ENCODE results near the gene TXN2. TPM values are rescaled to one million over a fixed set of nuclear protein-coding genes. Genes with fewer than 3 reads are reported as not detected.

TXN2 gene
- total RNA-seq, 1 experiment from 2014 or later: 87.0 TPM

DNA sequence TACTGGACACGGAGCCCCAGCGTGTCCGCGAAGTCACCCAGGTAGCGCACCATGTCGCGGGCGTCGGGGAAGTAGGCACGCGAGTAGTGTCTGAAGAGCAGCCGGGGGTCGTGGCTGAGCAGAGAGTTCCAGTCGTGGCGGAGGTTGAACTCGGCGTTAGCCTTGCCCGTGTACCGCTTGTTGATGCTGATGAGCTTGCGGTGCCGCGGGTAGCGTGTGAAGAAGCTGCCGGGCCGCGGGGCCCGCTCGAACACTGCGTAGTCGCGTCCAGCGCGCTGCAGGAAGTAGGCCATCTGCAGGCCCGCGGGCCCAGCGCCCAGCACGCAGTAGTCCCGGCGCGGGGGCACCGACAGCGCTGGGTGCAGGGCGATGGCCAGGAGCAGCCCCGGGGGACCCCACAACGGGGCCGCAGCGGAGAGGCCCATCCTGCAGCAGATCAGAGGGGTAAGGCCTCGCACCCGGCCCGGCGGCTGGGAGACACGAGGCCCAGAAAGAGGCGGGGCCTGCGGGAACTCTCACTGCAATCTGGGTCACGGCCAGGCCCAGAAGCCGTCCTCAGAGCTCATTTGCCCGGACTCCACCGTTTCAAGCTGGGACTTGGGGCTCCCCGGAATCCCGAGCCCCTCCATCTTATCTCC lies 24.7 kb upstream of the TXN2 start:
- H3K27ac ChIP-seq (ENCODE audit: low read depth, low read length): peak overlapping the region; percentile 67; the same call in 1 of the 2 replicates
- peak overlapping the region; percentile 35 for H2AFZ ChIP-seq (ENCODE audit: low read depth, low read length, poor library complexity, severe bottlenecking)
- intact Hi-C loops (cut with micrococcal nuclease): no loop called here

DNA sequence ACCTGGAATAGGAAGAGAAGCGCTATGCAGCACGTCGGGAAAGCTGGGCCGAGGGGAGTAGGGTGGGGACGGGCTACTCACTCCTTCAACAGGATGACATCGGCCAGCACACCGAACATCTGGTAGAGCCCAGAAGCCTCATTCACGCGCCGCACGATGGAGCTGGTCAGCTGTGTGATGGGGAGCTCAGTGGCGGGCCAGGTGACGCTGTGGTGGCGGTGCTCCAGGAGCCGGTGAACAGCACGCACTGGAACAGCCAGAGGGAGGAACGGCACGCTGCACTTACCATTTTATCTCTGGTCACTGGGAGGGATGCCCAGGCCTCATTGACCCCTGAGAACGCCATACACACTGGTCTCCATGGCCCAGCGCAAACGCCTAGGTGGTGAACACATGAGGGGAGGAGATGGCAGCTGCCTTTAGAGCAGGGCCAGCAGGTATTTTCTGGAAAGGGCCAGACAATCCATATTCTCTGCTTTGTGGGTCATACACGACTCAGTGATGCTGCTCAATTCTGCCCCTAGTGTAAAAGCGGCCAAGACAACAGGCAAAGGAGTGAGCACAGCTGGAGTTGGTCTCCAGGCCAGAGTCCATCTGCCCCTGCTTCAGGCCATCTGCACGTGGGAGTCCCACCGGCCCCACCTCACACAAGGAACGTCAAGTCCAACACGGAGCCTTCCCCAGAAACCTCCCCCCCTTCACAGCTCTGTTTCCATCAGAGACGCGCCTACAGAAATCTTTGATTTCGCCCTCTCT lies 16.6 kb upstream of the TXN2 start:
- CTCF ChIA-PET: no interaction called here

More for the DNA sequence above, 24.7 kb upstream of the TXN2 start:
- ChIA-PET CTCF (no interaction called here), POLR2A (no interaction called here), RAD21 (ENCODE audit: low non-redundant PET in 1 of 2, low total read pairs in 2 of 2, uncharacterized antibody in 2 of 2, unreplicated experiment in 2 of 2) (no interaction called here)
- Histone ChIP-seq H4K20me1 (ENCODE audit: insufficient read depth) (no peaks in the 10 kb centered on the region), H3K9me3 (ENCODE audit: control insufficient read depth in 1 of 2, insufficient read depth in 1 of 2, low read depth in 1 of 2, low read length in 2 of 2) (no peaks in the 10 kb centered on the region), H3K9ac (ENCODE audit: low read length) (peak overlapping the region; percentile 51), H3K9me2 (ENCODE audit: insufficient read depth) (no peaks in the 10 kb centered on the region), H3K4me1 (ENCODE audit: control insufficient read depth in 1 of 2, insufficient read depth in 2 of 2, low read length in 2 of 2) (peaks cover 6 to 21% of the 10 kb centered on the region in 2 experiments; a peak in 3 of 4 replicates), H3K79me2 (ENCODE audit: insufficient read depth, low read length) (no peaks in the 10 kb centered on the region; the same call in 1 of the 2 replicates), H3K36me3 (ENCODE audit: control insufficient read depth in 1 of 2, insufficient read depth in 2 of 2, low read length in 2 of 2) (peaks cover 8 to 11% of the 10 kb centered on the region in 2 experiments; a peak in 2 of 4 replicates), H3K27me3 (ENCODE audit: insufficient read depth, low read length) (no peaks in the 10 kb centered on the region), H3K4me2 (ENCODE audit: low read length) (peak overlapping the region; percentile 79), H3K4me3 (replicated peaks in 1 of 2; ENCODE audit: low read depth in 1 of 2, low read length in 2 of 2) (peak overlapping the region; percentile 36 to 55)
- TF ChIP-seq CBX3 (IDR thresholded peaks at IDR 0.05; ENCODE audit: low read depth) (no peak), ELF1 (IDR thresholded peaks at IDR 0.05; ENCODE audit: borderline replicate concordance, low read depth) (no peak), CEBPB (IDR thresholded peaks at IDR 0.05; ENCODE audit: low read depth) (no peak), EZH2 (IDR thresholded peaks at IDR 0.05) (no peak), SP1 (IDR thresholded peaks at IDR 0.05; ENCODE audit: low read depth) (no peak)
- DNase-seq (ENCODE audit: low read depth, low spot score) (no peak), ATAC-seq (no peak)
- BruUV-seq (replicated peaks): TSS peak; percentile 13

More for the DNA sequence above, 16.6 kb upstream of the TXN2 start:
- H3K4me3 ChIP-seq (replicated peaks in 1 of 2; ENCODE audit: low read depth in 1 of 2, low read length in 2 of 2): no peak overlapping the region
- POLR2A ChIA-PET: no interaction called here
- BruUV-seq (replicated peaks): no TSS peak
- no peak overlapping the region for H3K9ac ChIP-seq (ENCODE audit: low read length)
- H3K4me2 ChIP-seq (ENCODE audit: low read length): no peak overlapping the region
- no peaks in the 10 kb centered on the region for H3K9me2 ChIP-seq (ENCODE audit: insufficient read depth)
- H3K36me3 ChIP-seq (ENCODE audit: control insufficient read depth in 1 of 2, insufficient read depth in 2 of 2, low read length in 2 of 2): peaks cover 5 to 7% of the 10 kb centered on the region in 2 experiments; a peak in 3 of 4 replicates
- no peaks in the 10 kb centered on the region for H3K27me3 ChIP-seq (ENCODE audit: insufficient read depth, low read length)
- H3K79me2 ChIP-seq (ENCODE audit: insufficient read depth, low read length): no peaks in the 10 kb centered on the region
- ATAC-seq (peak; percentile 74), DNase-seq (ENCODE audit: low read depth, low spot score) (no peak)
- no peaks in the 10 kb centered on the region for H3K9me3 ChIP-seq (ENCODE audit: control insufficient read depth in 1 of 2, insufficient read depth in 1 of 2, low read depth in 1 of 2, low read length in 2 of 2)
- H3K4me1 ChIP-seq (ENCODE audit: control insufficient read depth in 1 of 2, insufficient read depth in 2 of 2, low read length in 2 of 2): no peaks in the 10 kb centered on the region
- H4K20me1 ChIP-seq (ENCODE audit: insufficient read depth): no peaks in the 10 kb centered on the region
- intact Hi-C loops (cut with micrococcal nuclease): no loop called here
- RAD21 ChIA-PET (ENCODE audit: low non-redundant PET in 1 of 2, low total read pairs in 2 of 2, uncharacterized antibody in 2 of 2, unreplicated experiment in 2 of 2): no interaction called here
- no peak for TF ChIP-seq SP1 (IDR thresholded peaks at IDR 0.05; ENCODE audit: low read depth)
- TF ChIP-seq, protein P1, sequence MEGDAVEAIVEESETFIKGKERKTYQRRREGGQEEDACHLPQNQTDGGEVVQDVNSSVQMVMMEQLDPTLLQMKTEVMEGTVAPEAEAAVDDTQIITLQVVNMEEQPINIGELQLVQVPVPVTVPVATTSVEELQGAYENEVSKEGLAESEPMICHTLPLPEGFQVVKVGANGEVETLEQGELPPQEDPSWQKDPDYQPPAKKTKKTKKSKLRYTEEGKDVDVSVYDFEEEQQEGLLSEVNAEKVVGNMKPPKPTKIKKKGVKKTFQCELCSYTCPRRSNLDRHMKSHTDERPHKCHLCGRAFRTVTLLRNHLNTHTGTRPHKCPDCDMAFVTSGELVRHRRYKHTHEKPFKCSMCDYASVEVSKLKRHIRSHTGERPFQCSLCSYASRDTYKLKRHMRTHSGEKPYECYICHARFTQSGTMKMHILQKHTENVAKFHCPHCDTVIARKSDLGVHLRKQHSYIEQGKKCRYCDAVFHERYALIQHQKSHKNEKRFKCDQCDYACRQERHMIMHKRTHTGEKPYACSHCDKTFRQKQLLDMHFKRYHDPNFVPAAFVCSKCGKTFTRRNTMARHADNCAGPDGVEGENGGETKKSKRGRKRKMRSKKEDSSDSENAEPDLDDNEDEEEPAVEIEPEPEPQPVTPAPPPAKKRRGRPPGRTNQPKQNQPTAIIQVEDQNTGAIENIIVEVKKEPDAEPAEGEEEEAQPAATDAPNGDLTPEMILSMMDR (IDR thresholded peaks at IDR 0.05 in 2 of 3, conservative IDR thresholded peaks at IDR 0.05 in 1 of 3; ENCODE audit: borderline replicate concordance in 1 of 3, insufficient read depth in 1 of 3, low read depth in 2 of 3, low read length in 2 of 3): peak in 1 of 3 experiments; percentile 27; a peak in 2 of 6 replicates
- no peak overlapping the region for H3K27ac ChIP-seq (ENCODE audit: low read depth, low read length)
- H2AFZ ChIP-seq (ENCODE audit: low read depth, low read length, poor library complexity, severe bottlenecking): no peak overlapping the region
